Inflammatory macrophage treated with lipopolysaccharide for 4 hours (primary cell): Measurements from ENCODE around the gene ARPIN.
"Not testable (repeated sequence)": the region's sequence is repeated elsewhere in the genome, so short reads cannot be mapped to it uniquely, and the experiment has no call there.

Source experiments
- DNase-seq: peaks from one replicate; pipeline ENCODE4 v3.0.0-alpha.2; 2020

Gene ARPIN

GRCh38 chr15:89909611-89910010, 3.1 kb downstream of the ARPIN start:
- no peak for DNase-seq

DNA sequence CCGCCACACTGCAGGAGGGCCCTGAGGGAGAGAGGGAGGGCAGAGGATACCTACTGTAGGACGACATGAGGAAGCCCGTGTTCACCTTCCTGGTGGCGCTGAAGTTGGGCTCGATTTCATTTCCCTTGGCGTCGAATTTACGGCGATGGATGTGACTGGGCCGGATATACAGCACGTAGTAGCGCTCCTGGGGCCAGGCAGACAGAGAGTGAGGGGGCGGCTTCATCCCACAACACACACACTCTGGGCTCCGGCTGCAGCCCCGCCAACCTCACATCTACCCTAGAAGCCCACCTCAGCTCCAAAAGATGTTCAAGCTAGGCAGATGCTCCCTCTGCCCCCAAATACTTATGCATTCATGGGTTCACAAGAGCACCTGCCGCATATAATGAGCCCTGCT, 4.5 kb downstream of the ARPIN start:
- no peak for DNase-seq

- no peak for DNase-seq
These were observed 5.5 kb downstream of the ARPIN start for GRCh38 chr15:89907289-89907688.

DNA sequence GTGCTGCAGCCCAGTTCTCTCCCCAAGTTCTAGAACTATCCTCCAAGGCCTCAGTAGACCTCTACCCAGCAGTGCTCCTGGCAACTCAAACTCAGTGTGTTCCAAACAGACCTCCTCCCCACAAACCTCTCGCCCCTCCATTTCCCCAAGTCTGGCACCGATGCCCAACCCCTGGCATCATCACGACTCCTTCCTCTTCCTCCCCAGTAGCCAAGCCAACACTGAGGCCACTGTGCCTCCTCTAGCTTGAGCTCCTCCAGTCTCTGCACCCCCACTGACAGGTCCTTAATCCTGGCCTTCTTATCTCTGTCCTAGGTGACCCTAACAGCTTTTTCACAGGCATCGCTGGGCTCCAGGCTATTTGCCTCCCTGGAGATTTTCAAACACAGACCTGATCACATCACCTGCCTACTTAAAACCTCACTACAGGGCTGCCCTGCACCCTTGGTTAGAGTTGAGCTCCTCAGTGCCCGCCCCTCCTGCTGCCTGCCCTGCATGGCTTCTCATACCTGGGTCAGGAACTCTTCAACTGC, 6.8 kb downstream of the ARPIN start:
- DNase-seq, result no peak

DNA sequence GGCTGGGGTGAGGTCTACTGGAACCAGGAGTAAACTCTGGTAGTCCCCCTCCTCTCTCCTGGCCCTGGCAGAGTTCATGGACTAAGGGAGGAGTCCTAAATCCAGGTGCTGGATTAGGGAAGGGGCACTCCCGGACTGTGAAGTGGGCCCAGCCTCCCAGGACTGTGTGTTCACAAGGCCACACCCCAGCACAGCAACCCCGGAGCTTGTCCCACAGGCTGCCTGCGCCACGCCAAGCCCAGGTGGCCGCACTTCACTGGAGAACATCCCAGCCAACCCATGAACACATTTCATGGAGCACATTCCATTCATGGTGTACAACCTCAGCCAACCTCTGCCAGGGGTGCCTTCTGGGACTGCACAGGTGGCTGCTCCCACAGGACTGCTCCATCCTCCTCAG, 8.2 kb downstream of the ARPIN start:
- DNase-seq, result no peak

- DNase-seq, result no peak
These were observed 9.0 kb downstream of the ARPIN start for GRCh38 chr15:89903858-89904130.

- no peak for DNase-seq
These were observed 9.5 kb downstream of the ARPIN start for GRCh38 chr15:89903015-89903857.

GRCh38 chr15:89900849-89901248, 11.9 kb downstream of the ARPIN start:
- DNase-seq, result no peak

GRCh38 chr15:89899951-89900567, 12.7 kb downstream of the ARPIN start:
- no peak for DNase-seq

DNA sequence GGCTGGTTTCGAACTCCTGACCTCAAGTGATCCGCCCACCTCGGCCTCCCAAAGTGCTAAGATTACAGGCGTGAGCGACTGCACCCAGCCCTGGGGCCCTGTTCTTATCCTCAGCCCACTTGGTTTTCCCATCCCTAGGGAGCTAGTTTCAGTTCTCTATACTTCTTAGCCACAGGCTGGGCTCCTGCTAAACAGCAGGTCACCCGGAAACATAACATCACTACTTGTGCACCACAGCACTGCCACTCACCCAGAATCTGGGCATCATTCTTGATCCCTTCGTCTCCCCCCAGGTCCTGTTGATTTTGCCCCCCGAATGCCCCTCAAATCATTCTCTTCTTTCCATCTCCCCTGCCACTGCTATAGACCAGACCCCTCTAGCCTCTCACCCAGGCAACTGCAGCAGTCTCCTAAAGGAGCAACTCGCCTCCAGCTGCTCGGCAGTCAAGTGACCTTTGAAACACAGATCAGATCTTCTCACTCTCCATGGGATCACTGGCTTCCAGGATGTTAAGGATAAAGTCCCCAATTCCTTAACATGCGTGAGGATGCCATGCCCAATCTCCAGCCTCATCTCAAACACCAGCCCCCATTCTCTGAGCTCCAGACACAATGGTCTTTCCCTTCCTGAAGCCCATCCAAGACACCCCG, 13.3 kb downstream of the ARPIN start:
- DNase-seq, result peak; percentile 82

GRCh38 chr15:89898614-89899294, 14.0 kb downstream of the ARPIN start:
- no peak for DNase-seq

DNA sequence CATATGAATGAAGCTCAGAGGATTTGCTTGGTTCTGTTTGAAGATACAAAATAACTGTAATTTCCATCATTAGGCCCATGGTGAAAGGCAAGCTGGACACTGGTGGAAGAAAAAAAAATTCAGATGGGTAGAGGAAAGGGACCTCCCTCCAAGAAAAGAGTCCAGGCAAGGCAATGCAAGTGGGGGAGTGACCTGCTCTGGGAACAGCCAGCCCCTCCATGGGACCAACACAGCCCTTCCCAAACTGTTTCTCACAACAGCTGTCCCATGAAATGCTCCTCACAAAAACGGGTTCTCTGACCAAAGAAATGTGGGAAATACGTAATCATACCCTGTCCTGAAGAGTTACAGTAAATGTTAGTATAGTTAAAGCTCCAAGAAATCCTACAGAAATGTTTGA, 14.6 kb downstream of the ARPIN start:
- no peak for DNase-seq

- peak; percentile 90 for DNase-seq
These were observed 18.9 kb downstream of the ARPIN start, which contains the start of gene AP3S2 for GRCh38 chr15:89893696-89894447. AP3S2 (minus strand) TSS chr15:89893994; CDS start chr15:89893949, 45 bp downstream.

DNA sequence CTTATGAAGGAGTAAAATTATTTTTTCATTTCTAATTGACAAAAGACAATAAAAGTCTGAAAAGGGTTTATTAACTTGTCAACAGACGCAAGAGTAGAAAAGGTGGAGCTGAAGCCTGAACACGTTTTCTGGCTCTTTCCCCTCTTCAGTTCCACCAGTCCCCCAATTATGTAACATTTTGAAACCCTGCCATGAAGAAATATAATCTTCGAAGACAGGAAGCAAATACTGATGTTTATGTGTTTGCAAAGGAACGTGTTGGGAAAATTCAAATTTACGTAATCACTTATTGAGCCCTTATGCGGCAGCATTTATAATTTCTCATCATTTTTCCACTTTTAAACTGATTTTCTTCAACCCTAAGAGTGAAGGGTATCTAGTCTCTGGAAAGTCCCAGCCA, 19.7 kb downstream of the ARPIN start:
- peak; percentile 90 for DNase-seq

DNA sequence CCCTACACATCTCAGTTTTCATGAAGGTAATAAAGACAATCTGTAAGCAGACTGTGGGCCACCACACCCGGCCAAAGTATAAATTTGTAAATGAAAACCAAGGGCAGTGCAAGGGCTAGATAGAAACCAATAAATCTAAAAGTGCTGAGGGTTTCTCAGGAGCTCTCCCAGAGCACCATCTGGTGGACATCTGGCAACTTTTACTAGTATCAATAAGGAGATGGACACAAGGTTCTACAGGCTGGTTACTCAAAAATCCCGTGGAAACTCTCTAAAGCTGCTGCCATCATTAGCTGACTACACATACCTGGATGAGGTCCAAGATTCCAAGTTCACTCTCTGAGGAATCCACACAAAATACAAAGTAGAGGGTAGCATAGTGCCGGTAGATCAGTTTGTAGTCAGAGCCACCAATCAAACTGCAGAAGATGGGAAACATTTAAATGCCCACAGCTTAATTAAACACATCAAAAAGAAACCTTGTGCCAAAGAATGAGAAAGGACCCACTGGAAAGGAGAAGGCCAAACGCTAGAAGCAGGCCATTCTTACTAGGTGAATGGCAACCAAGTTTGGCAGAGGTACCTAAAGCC, 24.4 kb downstream of the ARPIN start:
- peak; percentile 68 for DNase-seq

DNA sequence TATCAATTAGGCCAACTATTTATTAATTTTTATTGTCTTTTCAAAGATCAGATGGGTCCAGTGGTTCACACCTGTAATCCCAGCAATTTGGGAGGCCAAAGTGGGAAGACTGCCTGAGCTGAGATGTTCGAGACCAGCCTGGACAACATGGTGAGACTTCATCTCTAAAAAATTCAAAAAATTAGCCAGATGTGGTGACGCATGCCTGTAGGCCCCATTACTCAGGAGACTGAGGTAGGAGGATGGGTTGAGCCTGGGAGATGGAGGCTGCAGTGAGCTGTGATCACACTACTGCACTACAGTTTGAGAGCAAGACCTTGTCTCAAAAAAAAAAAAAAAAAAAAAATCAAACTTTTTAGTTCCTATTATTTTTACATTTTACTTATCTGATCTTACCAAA, 27.1 kb downstream of the ARPIN start:
- DNase-seq, result no peak

DNA sequence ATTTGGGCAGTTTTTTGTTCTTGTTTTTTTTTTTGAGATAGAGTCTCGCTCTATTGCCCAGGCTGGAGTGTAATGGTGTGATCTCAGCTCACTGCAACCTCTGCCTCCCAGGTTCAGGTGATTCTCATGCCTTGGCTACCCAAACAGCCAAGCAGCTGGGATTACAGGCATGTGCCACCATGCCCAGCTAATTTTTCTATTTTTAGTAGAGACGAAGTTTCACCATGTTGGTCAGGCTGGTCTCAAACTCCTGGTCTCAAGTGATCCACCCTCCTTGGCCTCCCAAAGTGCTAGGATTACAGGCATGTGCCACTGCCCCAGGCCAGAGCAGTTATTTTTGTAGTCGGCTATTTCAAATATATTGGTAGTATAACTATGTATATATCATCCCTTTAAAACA, 27.6 kb downstream of the ARPIN start:
- not testable (repeated sequence) for DNase-seq

GRCh38 chr15:89883518-89883917, 29.2 kb downstream of the ARPIN start:
- DNase-seq, result no peak

GRCh38 chr15:89880727-89881126, 32.0 kb downstream of the ARPIN start:
- DNase-seq, result no peak

DNA sequence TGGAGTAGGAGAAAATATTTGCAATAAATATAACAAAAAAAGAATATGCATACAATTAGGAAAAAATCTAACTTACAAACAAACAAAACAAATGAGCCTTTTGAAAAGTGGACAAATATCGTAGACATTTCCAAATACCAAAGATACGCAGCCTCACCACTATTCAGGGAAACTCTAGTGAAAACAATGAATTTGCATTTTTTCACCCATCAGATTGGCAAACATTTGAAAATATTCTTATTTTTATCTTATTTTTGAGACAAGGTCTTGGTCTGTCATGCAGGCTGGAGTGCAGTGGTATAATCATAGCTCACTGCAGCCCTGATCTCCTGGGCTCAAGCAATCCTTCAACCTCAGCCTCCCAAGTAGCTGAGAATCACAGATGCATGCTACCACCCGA, 34.4 kb downstream of the ARPIN start:
- DNase-seq, result no peak

DNA sequence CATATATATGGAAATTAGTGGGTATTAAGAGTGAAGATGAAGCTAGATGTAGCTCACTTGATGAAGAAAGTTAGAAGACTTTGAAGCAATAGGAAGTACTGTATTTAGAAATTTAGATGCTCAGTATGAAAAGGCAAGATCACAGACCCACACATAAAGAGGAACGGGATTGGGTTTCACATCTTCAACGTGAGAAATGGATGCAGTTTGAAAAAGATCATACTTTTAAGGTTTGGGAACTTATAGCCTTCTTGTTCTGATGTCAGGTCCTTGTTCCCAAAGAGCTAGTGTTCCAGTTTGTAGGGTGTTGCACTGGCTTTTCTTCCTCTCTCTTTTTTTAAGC, 35.7 kb downstream of the ARPIN start:
- DNase-seq, result peak; percentile 70

GRCh38 chr15:89876396-89877082, 36.2 kb downstream of the ARPIN start:
- peak; percentile 60 for DNase-seq
